Activated CD4-positive, alpha-beta T cell treated with anti-CD3 and anti-CD28 coated beads, Interleukin-2, amount 10 ng/mL, durations not matched to agents 24 days and 14 days (primary cell): ENCODE results near the gene TMEM121. TPM values are rescaled to one million over a fixed set of nuclear protein-coding genes. Genes with fewer than 3 reads are reported as not detected.

Experiments
- DNase-seq: peaks from one replicate; pipeline ENCODE4 v3.0.0; 2022
- H3K27ac Mint-ChIP-seq: one replicate; pipeline ENCODE4 v1.8.0; 2022; ENCODE audit warnings: mild to moderate bottlenecking, mixed read lengths
- H3K27me3 Mint-ChIP-seq: one replicate; pipeline ENCODE4 v1.8.0; 2022; ENCODE audit warnings: mixed read lengths
- H3K36me3 Mint-ChIP-seq: one replicate; pipeline ENCODE4 v1.8.0; 2022; ENCODE audit warnings: low read depth, mild to moderate bottlenecking, mixed read lengths
- H3K4me1 Mint-ChIP-seq: one replicate; pipeline ENCODE4 v1.8.0; 2021; ENCODE audit warnings: mixed read lengths
- H3K4me3 Mint-ChIP-seq: one replicate; pipeline ENCODE4 v1.8.0; 2022; ENCODE audit warnings: mild to moderate bottlenecking, moderate library complexity, mixed read lengths
- H3K9me3 Mint-ChIP-seq: one replicate; pipeline ENCODE4 v1.8.0; 2021; ENCODE audit warnings: mixed read lengths
- intact Hi-C: fragments of 100-400 bp; cut with micrococcal nuclease; formaldehyde crosslinking; loops from one replicate; pipeline ENCODE4 v1.15.1; 2023
- total RNA-seq: library from RNA; stranded (reverse); gene quantifications from 2 replicates; pipeline ENCODE4 v1.2.3, GENCODE V29; 2022

The TMEM121 gene
- total RNA-seq, 1 donor from 2014 or later: 9.1 TPM

DNA sequence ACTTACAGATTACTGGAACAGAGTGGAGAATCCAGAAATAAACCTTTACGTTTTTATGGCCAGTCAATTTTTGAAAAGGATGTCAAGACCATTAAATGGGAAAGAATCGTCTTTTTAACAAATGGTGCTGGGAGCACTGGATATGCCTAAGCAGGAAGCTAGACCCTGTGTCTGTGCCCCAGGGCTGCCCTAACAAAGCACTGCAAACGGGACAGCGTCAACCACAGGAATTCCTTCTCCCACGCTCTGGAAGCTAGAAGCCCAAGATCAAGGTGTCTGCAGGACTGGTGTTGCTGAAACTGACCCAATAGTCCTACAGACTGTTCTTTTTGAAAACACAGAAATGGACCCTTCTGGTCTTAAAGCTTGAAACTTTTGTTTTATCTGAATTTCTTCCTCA, 9.3 kb upstream of the TMEM121 start:
- DNase-seq: no peak
- Mint-ChIP-seq H3K9me3 (peaks cover 7% of the 10 kb centered on the region), H3K27ac (no peak overlapping the region), H3K27me3 (peaks cover 28% of the 10 kb centered on the region), H3K4me1 (no peaks in the 10 kb centered on the region), H3K36me3 (no peaks in the 10 kb centered on the region), H3K4me3 (no peak overlapping the region)
- intact Hi-C loops: no loop called here

DNA sequence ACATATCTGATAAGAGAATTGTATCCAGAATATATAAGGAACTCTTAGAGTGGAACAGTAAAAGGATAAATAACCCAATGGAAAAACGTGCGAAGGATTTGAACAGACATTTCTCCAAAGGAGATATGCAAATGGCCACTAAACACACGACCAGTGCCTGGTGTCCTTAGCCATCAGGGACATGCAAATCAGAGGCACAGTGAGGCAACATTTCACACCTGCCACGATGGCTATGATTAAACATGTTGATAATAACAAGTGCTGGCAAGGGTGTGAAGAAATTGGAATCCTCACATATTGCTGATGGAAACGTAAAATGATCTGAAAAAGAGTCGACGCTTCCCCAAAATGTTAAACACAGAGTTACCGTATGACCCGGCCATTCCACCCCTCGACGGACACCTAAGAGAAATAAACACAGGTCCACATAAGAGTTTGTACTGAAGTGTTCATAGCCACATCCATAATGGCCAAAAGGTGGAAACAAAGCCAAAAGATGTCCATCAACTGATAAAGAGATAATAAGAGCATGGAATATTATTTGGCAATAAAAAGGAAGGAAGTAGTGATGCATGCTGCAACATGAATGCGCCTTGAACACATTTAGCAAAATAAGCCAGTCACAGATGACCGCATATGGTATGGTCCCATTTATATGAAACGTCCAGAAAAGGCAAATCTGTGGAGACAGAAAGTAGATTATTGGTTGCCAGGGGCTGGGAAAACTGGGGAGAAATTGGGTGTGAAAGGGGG, 6.3 kb upstream of the TMEM121 start:
- no peaks in the 10 kb centered on the region for H3K4me1 Mint-ChIP-seq
- H3K9me3 Mint-ChIP-seq: peaks cover 7% of the 10 kb centered on the region
- H3K27ac Mint-ChIP-seq: no peak overlapping the region
- H3K36me3 Mint-ChIP-seq: no peaks in the 10 kb centered on the region
- no peak overlapping the region for H3K4me3 Mint-ChIP-seq
- H3K27me3 Mint-ChIP-seq: peaks cover 38% of the 10 kb centered on the region
- DNase-seq: no peak
- intact Hi-C loops: loop anchor here (10.0 kb wide), 1 partner anchor 45 kb away; the partner anchor contains the start of gene CRIP2

DNA sequence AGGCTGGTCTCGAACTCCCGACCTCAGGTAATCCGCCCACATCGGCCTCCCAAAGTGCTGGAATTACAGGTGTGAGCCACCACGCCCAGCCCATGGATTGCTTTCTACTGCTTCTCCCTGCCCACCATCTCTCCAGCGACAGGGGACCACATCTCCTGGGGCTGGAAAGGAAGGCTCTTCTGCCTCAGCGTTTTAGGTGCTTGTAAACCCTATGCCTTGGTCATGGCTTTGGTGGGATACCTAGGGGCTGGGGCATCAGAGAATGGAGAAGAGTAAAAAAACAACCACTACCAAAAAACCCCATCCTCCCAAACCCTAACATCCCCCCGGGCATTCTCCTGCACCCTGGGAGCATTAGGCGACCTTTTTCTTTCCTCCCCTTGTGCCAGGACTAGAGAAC, 1.1 kb upstream of the TMEM121 start:
- no peaks in the 10 kb centered on the region for H3K9me3 Mint-ChIP-seq
- H3K27me3 Mint-ChIP-seq: peaks cover 29% of the 10 kb centered on the region
- peaks cover 12% of the 10 kb centered on the region for H3K4me1 Mint-ChIP-seq
- H3K4me3 Mint-ChIP-seq: peak overlapping the region; percentile 63
- peaks cover 4% of the 10 kb centered on the region for H3K36me3 Mint-ChIP-seq
- intact Hi-C loops: loop anchor here (10.0 kb wide), 1 partner anchor 51 kb away; the partner anchor contains the start of gene CRIP2
- DNase-seq: no peak
- no peak overlapping the region for H3K27ac Mint-ChIP-seq

DNA sequence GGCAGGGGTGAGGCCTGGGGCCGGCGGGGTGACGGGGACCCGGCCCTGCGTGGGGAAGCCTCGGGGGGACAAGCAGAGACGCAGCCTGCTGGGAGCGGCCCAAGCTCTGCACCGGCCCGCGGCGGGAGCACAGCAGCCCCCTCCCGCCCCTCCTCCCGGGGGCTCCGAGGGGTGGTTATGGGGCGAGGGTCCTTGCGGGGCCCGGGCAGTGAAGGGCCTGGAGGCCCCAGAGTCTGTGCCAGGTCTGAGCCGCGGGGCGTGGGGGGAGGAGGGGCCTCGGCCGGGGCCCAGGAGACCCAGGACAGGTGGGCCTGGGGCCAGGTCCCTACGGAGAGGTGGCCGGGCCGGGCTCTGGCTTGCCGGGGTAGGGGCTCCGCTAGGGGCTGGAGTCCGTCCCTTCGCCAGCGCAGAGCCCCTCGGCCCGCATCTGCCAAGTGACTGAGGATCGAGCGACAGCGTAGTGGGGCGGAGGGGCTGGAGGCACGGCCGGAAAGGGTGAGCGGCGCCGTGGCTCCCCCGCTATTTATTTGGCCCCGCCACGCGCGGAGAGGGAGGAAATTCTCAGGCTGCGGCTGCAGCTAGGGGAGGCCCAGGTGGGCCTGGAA, 495 bp downstream of the TMEM121 start:
- DNase-seq: no peak
- intact Hi-C loops: loop anchor here (2.0 to 10.0 kb wide), 2 partner anchors 36 to 52 kb away; partner anchors contain the start of genes CRIP2 and TEDC1
- peak overlapping the region; percentile 84 for H3K4me3 Mint-ChIP-seq

DNA sequence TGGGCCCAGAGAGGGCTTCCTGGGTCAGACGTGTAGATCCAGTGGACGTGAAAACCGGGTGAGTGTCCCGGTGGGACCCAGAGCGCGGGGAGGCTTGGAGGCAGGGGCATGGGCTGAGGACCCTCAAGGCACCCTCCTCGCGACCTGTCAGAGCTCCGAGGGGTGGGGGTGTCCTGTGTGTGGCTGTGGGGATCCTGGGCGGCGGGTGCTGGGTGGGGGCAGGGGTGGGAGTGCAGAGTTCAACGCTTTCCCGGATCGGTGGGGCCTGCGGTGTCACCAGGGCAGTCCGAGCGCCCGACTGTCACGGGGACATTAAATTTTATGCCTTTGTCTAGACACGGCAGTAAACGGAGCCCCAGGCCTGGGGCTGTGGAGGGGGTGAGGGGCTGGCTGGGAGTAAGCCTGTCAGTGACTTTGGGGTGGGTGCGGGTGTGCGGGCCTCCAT, 1.0 kb downstream of the TMEM121 start:
- peaks cover 12% of the 10 kb centered on the region for H3K4me1 Mint-ChIP-seq
- intact Hi-C loops: loop anchor here (2.0 to 10.0 kb wide), 2 partner anchors 37 to 53 kb away; partner anchors contain the start of genes CRIP2 and TEDC1
- no peaks in the 10 kb centered on the region for H3K9me3 Mint-ChIP-seq
- peak overlapping the region; percentile 77 for H3K27ac Mint-ChIP-seq
- peak overlapping the region; percentile 84 for H3K4me3 Mint-ChIP-seq
- peaks cover 5% of the 10 kb centered on the region for H3K36me3 Mint-ChIP-seq
- no peak for DNase-seq
- H3K27me3 Mint-ChIP-seq: peaks cover 26% of the 10 kb centered on the region

More for the DNA sequence above, 495 bp downstream of the TMEM121 start:
- Mint-ChIP-seq H3K27ac (peak overlapping the region; percentile 77), H3K36me3 (peaks cover 5% of the 10 kb centered on the region), H3K27me3 (peaks cover 27% of the 10 kb centered on the region), H3K9me3 (no peaks in the 10 kb centered on the region), H3K4me1 (peaks cover 12% of the 10 kb centered on the region)

DNA sequence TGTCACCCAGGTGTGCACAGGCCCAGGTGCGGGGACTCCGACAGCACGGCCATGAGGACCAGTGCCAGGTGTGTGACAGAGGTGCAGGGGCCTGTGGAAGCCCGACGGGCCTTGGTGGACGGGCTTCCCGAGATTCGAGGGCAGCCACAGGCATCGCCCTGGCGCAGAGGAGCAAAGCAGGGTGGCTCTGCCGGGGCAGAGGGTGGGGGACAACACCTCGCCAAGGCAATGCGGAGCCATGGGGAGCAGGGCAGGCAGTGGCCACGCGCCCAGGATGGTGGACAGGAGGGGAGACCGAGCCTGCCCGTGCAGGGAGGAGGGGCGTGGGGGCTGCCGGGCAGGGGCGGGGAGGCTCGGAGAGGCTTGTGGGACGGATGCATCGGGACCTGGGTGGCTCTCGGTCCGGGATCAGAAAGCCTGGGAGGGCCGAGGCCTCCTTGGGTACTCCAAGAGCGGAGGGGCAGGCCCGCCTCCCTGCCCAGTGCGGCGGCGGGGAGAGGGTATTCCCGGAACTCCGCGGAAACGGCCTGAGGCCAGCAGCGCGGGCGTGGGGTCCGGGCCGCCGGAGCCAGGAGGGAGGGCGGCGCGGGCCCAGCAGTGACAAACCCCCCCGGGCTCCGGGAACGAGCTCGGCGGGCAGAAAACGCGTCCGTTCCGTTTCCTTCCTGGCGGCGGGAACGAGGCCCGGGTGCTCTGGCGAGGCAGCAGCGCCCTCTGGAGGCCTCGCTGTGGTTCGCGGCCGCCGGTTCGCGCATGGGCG, 1.6 kb downstream of the TMEM121 start:
- Mint-ChIP-seq H3K9me3 (no peaks in the 10 kb centered on the region), H3K4me1 (peaks cover 12% of the 10 kb centered on the region), H3K27ac (peak overlapping the region; percentile 77), H3K36me3 (peaks cover 5% of the 10 kb centered on the region), H3K27me3 (peaks cover 26% of the 10 kb centered on the region), H3K4me3 (peak overlapping the region; percentile 84)
- DNase-seq: peak; percentile 96
- intact Hi-C loops: loop anchor here (2.0 to 10.0 kb wide), 3 partner anchors 37 to 157 kb away; partner anchors contain the start of genes CRIP2 and TEDC1

DNA sequence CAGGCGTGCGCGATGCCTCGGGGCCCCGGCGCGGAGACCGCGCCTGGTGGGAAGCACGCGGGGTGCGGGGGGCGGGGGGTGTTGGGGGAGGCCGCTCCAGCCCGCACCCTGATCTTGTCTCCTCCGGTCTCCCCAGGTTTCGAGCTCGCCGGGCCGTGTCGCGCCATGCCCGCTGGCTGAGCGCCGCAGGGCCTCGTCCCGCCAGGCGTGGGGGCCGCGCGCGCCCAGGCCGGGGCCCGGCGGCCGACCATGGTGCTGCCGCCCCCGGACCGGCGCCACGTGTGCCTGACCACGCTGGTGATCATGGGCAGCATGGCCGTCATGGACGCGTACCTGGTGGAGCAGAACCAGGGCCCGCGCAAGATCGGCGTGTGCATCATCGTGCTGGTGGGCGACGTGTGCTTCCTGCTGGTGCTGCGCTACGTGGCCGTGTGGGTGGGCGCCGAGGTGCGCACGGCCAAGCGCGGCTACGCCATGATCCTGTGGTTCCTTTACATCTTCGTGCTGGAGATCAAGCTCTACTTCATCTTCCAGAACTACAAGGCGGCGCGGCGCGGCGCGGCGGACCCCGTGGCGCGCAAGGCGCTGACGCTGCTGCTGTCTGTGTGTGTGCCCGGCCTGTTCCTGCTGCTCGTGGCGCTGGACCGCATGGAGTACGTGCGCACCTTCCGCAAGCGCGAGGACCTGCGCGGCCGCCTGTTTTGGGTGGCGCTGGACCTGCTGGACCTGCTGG, 2.4 kb downstream of the TMEM121 start:
- peak overlapping the region; percentile 89 for H3K27ac Mint-ChIP-seq
- peak; percentile 73 for DNase-seq
- peak overlapping the region; percentile 84 for H3K4me3 Mint-ChIP-seq
- no peaks in the 10 kb centered on the region for H3K9me3 Mint-ChIP-seq
- H3K4me1 Mint-ChIP-seq: peaks cover 12% of the 10 kb centered on the region
- peaks cover 5% of the 10 kb centered on the region for H3K36me3 Mint-ChIP-seq
- intact Hi-C loops: loop anchor here (1.0 to 10.0 kb wide), 3 partner anchors 10 to 158 kb away; partner anchors contain the start of gene CRIP2
- peaks cover 19% of the 10 kb centered on the region for H3K27me3 Mint-ChIP-seq

DNA sequence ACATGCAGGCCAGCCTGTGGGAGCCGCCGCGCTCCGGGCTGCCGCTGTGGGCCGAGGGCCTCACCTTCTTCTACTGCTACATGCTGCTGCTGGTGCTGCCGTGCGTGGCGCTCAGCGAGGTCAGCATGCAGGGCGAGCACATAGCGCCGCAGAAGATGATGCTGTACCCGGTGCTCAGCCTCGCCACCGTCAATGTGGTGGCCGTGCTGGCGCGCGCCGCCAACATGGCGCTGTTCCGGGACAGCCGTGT, 2.9 kb downstream of the TMEM121 start:
- intact Hi-C loops: loop anchor here (1.0 to 10.0 kb wide), 3 partner anchors 9 to 158 kb away; partner anchors contain the start of gene CRIP2
- H3K36me3 Mint-ChIP-seq: peaks cover 5% of the 10 kb centered on the region
- DNase-seq: peak; percentile 78
- peaks cover 12% of the 10 kb centered on the region for H3K4me1 Mint-ChIP-seq
- H3K27ac Mint-ChIP-seq: peak overlapping the region; percentile 89
- H3K4me3 Mint-ChIP-seq: peak overlapping the region; percentile 82
- no peaks in the 10 kb centered on the region for H3K9me3 Mint-ChIP-seq
- peaks cover 17% of the 10 kb centered on the region for H3K27me3 Mint-ChIP-seq

DNA sequence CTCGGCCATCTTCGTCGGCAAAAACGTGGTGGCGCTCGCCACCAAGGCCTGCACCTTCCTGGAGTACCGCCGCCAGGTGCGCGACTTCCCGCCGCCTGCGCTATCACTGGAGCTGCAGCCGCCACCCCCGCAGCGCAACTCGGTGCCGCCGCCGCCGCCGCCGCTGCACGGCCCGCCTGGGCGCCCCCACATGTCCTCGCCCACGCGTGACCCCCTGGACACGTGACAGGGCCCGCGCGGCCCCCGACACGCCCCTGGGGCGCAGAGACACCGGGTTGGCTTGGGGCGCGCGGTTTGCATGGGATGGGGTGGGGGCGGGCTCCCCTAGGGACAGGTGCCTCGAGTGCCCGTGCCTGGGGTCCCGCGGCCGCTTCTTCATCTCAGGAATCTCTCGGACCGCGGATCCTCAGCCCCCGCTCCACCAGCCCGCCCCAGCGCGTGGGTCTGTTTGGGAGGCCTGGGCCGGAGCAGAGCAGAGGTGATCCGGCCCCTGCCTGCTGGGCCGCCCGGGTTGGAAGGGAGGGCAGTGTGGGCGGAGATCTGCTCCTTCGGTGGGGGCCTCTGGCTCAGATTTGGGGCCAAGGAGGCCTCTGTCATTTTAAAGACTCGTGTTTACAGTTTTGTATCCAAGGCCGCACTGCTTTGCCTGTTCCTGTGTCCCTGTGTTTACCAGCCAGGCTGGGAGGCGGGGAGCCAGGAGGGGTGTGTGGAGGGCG, 3.3 kb downstream of the TMEM121 start:
- peaks cover 5% of the 10 kb centered on the region for H3K36me3 Mint-ChIP-seq
- peaks cover 13% of the 10 kb centered on the region for H3K27me3 Mint-ChIP-seq
- intact Hi-C loops: loop anchor here (1.0 to 10.0 kb wide), 3 partner anchors 9 to 159 kb away; partner anchors contain the start of gene CRIP2
- peak overlapping the region; percentile 89 for H3K27ac Mint-ChIP-seq
- H3K4me1 Mint-ChIP-seq: peaks cover 12% of the 10 kb centered on the region
- no peaks in the 10 kb centered on the region for H3K9me3 Mint-ChIP-seq
- peak overlapping the region; percentile 82 for H3K4me3 Mint-ChIP-seq
- DNase-seq: peak; percentile 73

DNA sequence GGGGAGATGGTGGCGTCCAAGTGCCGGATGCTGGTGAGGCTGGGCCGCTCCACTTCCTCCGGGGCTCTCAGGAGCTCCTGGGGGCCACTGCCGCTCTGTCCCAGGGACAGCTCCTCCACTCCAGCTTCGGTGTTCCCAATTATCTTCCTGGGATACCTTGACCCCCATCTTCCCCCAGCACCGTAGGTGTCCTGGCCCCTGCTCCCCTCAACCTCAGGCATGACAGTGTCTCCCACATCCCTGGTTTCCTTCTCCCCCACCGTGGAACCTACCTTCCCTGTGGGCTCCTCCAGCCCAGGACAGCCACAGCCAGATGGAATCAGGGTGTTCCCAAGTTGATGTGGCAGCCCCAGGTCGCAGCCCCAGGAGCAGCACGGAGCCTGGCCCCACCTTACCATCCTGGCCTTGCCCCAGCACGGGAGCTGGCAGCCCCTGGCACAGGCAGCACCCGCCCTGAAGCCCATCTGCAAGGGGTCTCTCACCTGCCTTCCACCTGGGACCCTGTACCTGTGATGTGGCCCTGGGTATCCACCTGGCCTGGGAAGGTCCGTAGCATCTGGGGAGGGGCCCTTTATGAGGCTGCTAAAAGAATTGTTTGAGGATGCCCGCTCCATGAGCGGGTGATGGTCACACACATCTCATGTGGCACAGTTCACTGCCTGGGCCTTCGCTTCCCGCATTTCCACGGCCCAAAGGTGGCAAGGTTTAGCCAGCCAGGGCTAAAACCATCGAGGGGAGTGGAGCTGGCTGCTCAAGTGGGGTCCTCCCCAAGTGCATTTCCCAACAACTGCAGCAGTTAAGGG, 4.1 kb downstream of the TMEM121 start:
- intact Hi-C loops: no loop called here
- H3K27me3 Mint-ChIP-seq: peaks cover 8% of the 10 kb centered on the region
- peak overlapping the region; percentile 77 for H3K27ac Mint-ChIP-seq
- DNase-seq: no peak
- peak overlapping the region; percentile 71 for H3K4me3 Mint-ChIP-seq
- H3K4me1 Mint-ChIP-seq: peaks cover 12% of the 10 kb centered on the region
- H3K36me3 Mint-ChIP-seq: peaks cover 5% of the 10 kb centered on the region
- H3K9me3 Mint-ChIP-seq: no peaks in the 10 kb centered on the region

DNA sequence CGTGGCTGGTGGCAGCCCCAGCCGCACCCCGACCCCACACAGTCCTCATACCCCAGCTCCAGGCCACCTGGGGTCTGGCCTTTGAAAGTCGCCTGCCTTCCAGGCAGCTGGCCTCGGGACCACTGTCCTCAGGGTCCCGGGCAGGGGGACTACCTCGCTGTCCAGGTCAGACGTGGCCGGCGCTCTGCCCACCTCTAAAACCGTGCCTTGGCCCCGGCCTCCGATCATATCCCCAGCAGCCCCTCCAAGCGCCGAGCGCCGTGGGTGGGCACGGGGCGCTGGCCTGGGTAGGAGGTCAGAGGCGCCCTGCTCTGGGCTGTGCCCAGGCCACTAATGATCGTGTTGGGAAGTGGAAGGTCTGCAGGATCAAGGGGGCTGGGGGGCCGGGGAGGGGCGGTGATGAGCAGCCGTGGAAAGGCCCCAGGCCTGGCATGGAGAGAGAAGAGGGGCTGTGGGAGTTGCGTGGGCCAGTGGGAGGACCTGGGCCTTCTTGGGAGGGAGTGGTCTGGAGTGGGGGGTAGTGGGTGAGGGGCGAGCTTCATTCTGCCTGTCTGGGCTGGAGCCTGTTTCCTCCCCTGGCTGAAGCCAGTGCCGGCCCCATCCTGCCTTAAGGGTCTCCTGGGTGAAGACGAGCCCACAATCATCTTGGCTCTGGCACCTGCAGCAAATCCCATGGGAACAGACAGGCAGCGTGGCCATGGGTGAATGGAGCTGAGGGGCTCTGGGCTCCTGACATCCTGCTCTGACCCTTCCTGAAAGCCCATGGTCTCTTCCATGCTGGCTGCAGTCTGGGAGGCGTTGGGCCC, 4.9 kb downstream of the TMEM121 start:
- peaks cover 12% of the 10 kb centered on the region for H3K4me1 Mint-ChIP-seq
- H3K27me3 Mint-ChIP-seq: peaks cover 5% of the 10 kb centered on the region
- H3K36me3 Mint-ChIP-seq: peaks cover 5% of the 10 kb centered on the region
- peak overlapping the region; percentile 58 for H3K27ac Mint-ChIP-seq
- DNase-seq: no peak
- H3K4me3 Mint-ChIP-seq: peak overlapping the region; percentile 71
- H3K9me3 Mint-ChIP-seq: no peaks in the 10 kb centered on the region
- intact Hi-C loops: no loop called here
